IPS-18a (cell line): ENCODE results near the gene KIF25.

ENCODE experiments used
- H3K27ac ChIP-seq: one replicate; pipeline ENCODE4 v1.5.1; 2013; ENCODE audit warnings: low read length
- H3K27me3 ChIP-seq: one replicate; pipeline ENCODE4 v1.6.1; 2013; ENCODE audit warnings: mild to moderate bottlenecking, low read length; ENCODE audit not compliant: control insufficient read depth, insufficient read depth
- H3K36me3 ChIP-seq: one replicate; pipeline ENCODE4 v1.6.1; 2013; ENCODE audit warnings: low read depth, low read length; ENCODE audit not compliant: control insufficient read depth
- H3K4me1 ChIP-seq: one replicate; pipeline ENCODE4 v1.6.1; 2013; ENCODE audit warnings: low read depth, low read length; ENCODE audit not compliant: control insufficient read depth
- H3K4me3 ChIP-seq: one replicate; pipeline ENCODE4 v1.5.1; 2013; ENCODE audit warnings: low read length
- H3K9ac ChIP-seq: one replicate; pipeline ENCODE4 v1.6.1; 2013; ENCODE audit warnings: mild to moderate bottlenecking, low read length, moderate library complexity
- H3K9me3 ChIP-seq: one replicate; pipeline ENCODE4 v1.6.1; 2013; ENCODE audit warnings: low read depth, low read length; ENCODE audit not compliant: control insufficient read depth

Gene KIF25

GRCh38 chr6:167960579-167960978 is 36.9 kb upstream of the KIF25 start:
- H3K9me3 ChIP-seq = no peaks in the 10 kb centered on the region
- H3K9ac ChIP-seq = no peak overlapping the region
- peaks cover 47% of the 10 kb centered on the region for H3K36me3 ChIP-seq
- no peak overlapping the region for H3K4me3 ChIP-seq
- H3K27me3 ChIP-seq = no peaks in the 10 kb centered on the region
- no peak overlapping the region for H3K27ac ChIP-seq
- no peaks in the 10 kb centered on the region for H3K4me1 ChIP-seq

DNA sequence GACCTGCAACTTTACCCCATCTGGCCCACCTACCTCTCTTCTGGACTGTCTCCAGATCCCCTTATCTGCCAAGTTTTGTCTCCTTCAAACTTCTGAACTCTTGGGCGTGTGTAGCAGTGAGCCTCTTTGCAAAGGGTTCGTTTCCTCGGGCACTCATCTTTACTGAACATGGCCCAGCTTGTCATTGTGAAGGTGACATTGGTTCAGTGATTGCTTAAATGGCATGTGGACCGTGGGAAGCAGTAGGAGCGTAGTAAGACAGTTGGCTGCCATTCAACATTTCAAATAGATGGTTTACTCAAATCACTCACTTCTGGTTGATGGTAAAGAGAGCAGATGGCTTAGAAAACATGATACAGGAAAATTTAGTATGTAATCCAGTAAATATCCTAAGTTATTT is 34.8 kb upstream of the KIF25 start:
- Histone ChIP-seq H3K9ac (no peak overlapping the region), H3K27me3 (no peaks in the 10 kb centered on the region), H3K36me3 (peaks cover 49% of the 10 kb centered on the region), H3K9me3 (no peaks in the 10 kb centered on the region), H3K27ac (no peak overlapping the region), H3K4me1 (no peaks in the 10 kb centered on the region), H3K4me3 (no peak overlapping the region)

DNA sequence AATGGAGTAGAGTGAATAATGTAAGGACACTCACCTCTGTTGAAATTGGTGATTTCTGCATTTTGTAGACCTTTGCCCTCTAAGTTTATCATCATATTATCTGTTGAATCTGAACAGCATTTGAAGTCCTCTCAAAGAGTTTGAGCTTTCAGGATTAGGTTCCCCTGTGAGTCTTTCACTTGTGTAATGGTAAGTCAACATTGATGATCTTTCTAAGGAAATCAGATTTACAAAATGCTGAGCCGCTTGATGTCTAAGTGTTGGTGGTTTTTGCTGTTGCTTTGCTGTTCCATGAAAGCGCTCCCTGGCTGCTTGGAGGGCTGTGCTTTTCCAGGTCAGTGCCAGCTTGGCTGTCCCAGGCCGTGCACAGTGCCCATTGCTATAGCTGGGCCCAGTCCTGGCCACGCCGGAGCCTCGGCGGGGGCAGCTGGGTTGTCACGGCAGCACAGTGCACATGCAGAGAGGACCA is 33.8 kb upstream of the KIF25 start:
- Histone ChIP-seq H3K4me1 (no peaks in the 10 kb centered on the region), H3K4me3 (no peak overlapping the region), H3K9ac (no peak overlapping the region), H3K9me3 (no peaks in the 10 kb centered on the region), H3K27me3 (no peaks in the 10 kb centered on the region), H3K27ac (no peak overlapping the region), H3K36me3 (peaks cover 56% of the 10 kb centered on the region)

DNA sequence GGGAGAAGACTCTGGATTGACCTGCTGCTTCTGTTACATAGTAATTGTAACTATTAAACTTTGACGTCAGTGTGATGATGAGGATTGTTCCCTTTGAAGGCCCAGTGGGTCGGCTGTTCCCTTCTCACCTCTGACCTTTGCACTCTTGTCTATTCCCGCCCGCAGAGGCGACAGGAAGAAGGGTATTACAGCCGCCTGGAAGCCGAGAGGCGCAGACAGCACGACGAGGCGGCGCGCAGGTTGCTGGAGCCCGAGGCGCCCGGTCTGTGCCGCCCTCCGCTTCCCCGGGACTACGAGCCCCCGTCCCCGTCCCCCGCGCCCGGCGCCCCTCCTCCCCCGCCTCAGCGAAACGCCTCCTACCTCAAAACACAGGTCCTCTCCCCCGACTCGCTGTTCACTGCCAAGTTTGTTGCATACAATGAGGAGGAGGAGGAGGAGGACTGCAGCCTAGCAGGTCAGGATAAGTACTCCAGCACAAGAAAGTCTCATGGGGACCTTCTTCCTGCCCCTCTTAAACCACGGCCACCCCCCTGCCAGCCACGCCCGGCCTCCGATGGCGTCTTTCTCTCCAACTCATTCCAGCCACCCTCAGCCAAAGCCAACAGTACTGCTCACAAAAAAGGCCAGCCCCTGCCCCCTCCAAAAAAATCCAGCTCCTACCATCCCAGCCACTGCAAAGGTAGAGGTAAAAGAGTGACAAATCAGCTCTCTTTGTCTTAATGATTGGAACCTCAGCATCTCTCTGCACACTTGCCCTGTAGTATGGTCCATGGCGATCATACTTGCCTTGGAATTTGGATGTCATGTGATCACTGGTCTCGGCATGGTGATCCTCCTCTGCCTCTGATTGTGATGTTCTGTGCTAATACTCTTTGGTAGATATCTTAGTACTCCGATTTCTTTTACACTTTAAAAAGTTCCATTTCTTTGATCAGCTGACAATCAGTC is 31.6 kb upstream of the KIF25 start:
- no peak overlapping the region for H3K4me3 ChIP-seq
- no peaks in the 10 kb centered on the region for H3K4me1 ChIP-seq
- no peak overlapping the region for H3K27ac ChIP-seq
- H3K9ac ChIP-seq = no peak overlapping the region
- peaks cover 74% of the 10 kb centered on the region for H3K36me3 ChIP-seq
- H3K9me3 ChIP-seq = no peaks in the 10 kb centered on the region
- no peaks in the 10 kb centered on the region for H3K27me3 ChIP-seq

- no peak overlapping the region for H3K27ac ChIP-seq
- peaks cover 77% of the 10 kb centered on the region for H3K36me3 ChIP-seq
- H3K9ac ChIP-seq = no peak overlapping the region
- no peaks in the 10 kb centered on the region for H3K9me3 ChIP-seq
- H3K4me3 ChIP-seq = no peak overlapping the region
- no peaks in the 10 kb centered on the region for H3K27me3 ChIP-seq
- no peaks in the 10 kb centered on the region for H3K4me1 ChIP-seq
Measured at GRCh38 chr6:167966540-167966905, 30.9 kb upstream of the KIF25 start.

DNA sequence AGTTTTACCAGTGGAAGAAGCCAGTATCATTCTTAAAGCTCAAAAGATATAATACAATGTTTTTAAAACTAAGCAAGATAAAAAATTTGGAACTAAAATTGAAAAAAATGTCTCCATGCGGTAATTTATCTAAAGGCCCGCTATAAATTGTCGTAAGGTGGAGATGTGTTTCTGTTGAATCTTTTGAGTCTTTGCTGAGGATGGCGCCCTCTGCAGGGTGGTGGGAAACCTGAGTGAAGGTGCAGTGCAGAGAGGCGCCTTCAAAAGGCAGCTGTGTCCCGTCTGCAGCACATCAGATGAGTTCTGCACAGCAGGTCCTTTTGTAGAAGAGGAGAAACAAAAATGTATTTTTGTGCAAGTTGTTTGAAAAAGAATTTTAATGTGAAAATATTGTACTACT is 29.4 kb upstream of the KIF25 start:
- no peaks in the 10 kb centered on the region for H3K9me3 ChIP-seq
- H3K4me3 ChIP-seq = no peak overlapping the region

DNA sequence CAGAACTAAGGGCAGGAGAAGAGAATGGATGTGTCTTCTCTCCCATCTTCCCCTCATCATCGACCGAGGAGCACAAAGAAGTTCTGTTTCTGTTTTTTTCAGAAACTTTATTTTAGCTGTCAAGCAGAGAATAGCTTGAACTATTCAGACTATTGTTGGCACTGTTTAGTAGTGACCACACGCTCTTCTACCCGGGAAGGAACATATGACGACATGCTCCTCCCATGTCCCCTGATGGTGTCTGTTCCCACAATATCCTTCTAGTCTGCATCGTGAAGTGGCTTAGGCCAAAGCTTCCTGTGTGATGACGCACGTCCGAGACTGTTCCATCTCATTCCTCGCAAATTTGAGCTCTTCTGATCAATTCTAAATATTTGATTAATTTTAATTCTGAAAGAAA is 27.2 kb upstream of the KIF25 start:
- Histone ChIP-seq H3K4me1 (peaks cover 18% of the 10 kb centered on the region), H3K27me3 (no peaks in the 10 kb centered on the region), H3K27ac (no peak overlapping the region), H3K36me3 (peaks cover 48% of the 10 kb centered on the region), H3K9ac (no peak overlapping the region), H3K9me3 (no peaks in the 10 kb centered on the region), H3K4me3 (no peak overlapping the region)

More for the DNA sequence above, 29.4 kb upstream of the KIF25 start:
- peaks cover 67% of the 10 kb centered on the region for H3K36me3 ChIP-seq
- no peaks in the 10 kb centered on the region for H3K27me3 ChIP-seq
- H3K9ac ChIP-seq = no peak overlapping the region
- H3K27ac ChIP-seq = no peak overlapping the region
- peaks cover 7% of the 10 kb centered on the region for H3K4me1 ChIP-seq

DNA sequence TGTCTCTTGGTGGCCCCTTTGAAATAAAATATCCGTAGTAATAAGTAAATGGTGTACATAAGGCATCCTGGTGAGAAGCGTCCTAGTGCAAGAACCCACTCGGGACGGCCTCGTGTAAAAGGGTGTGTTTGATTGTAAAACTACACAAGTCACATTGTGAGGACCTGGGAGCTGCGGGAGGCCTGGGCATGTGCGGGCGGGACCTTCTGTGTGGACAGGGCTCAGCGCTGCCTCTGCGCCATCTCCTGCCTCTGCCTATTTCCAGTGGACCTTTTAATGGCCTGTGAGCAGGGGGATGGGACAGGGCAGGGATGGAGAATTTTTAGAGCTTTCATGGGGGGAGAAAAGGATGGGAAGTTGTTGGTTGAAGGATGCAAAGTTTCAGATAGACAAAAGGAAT is 25.3 kb upstream of the KIF25 start:
- Histone ChIP-seq H3K27ac (no peak overlapping the region), H3K4me3 (no peak overlapping the region), H3K9me3 (no peaks in the 10 kb centered on the region), H3K27me3 (no peaks in the 10 kb centered on the region), H3K36me3 (peaks cover 32% of the 10 kb centered on the region), H3K9ac (no peak overlapping the region), H3K4me1 (peaks cover 18% of the 10 kb centered on the region)

DNA sequence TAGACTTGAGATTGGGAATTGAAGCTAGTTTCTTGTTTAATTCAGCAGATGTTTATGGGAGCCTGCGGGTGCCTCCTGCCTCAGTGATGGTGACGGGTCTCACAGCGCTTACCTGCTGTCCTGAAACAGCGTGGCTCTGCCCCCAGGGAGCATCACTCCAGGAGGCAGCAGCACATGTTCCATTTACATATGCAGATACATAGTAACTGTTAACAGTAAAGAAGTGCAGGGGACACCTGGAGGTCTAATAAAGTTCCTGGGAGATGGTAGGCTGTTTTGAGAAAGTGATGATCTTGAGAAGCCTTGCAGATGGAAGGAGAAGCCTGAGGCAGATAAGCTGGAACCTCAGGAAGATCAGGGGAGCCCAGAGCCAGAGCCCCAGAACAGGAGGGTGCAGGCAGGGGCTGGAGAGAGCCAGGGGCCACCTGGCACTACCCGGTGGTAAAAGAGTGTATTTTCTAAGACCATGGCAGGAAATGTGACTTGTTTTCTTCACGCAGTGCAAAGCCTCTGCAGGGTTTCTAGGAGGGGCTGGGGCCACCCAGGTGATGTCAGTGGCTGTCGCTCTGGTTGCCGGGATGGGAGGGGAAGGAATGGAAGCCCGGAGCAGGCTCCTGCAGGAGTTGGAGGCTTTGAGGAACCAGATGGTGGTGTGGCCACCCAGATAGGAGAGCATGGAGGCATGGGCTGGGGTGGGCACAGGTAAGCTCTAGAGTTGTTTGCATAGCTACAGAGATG is 24.2 kb upstream of the KIF25 start:
- Histone ChIP-seq H3K9ac (no peak overlapping the region), H3K36me3 (peaks cover 24% of the 10 kb centered on the region), H3K4me1 (peaks cover 18% of the 10 kb centered on the region), H3K9me3 (no peaks in the 10 kb centered on the region), H3K27me3 (no peaks in the 10 kb centered on the region), H3K4me3 (no peak overlapping the region), H3K27ac (no peak overlapping the region)

DNA sequence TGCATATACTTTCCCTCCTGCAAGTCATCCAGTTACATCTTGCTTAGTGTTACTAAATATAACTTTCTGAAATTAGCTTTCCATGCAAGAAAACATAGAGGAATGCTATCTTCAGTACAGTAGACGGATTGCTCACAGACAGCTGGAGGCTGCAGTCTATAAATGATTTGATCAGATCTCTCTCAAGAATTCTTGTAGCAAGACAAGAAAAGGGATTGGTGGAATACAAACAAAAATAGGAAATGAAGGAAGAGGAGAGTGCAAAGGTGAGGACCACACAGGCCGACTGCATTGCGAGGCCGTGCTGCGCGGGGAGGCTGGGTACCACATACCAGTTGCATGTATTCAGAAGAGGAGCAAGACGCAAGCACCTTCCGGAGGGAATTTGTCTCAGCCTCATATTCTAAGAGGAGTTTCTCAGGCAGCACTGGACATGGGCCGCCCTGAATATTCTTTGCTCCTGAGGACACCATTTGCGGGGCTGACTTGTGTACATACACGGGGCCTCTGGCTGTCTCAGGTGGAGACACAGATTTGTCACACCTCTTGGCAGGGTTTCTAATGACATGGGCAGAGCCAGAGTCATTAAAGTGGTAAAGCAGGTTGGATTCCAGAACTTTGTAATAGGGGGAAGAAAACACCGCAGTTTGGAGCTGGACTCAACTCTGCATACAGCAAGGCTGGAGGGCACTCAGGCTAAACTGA is 22.7 kb upstream of the KIF25 start:
- Histone ChIP-seq H3K9ac (no peak overlapping the region), H3K9me3 (no peaks in the 10 kb centered on the region), H3K27me3 (no peaks in the 10 kb centered on the region), H3K27ac (no peak overlapping the region), H3K4me1 (peaks cover 18% of the 10 kb centered on the region), H3K36me3 (peaks cover 10% of the 10 kb centered on the region), H3K4me3 (no peak overlapping the region)

GRCh38 chr6:167975458-167975857 is 22.0 kb upstream of the KIF25 start:
- Histone ChIP-seq H3K27me3 (no peaks in the 10 kb centered on the region), H3K36me3 (peaks cover 4% of the 10 kb centered on the region), H3K27ac (no peak overlapping the region), H3K4me1 (peaks cover 18% of the 10 kb centered on the region), H3K4me3 (no peak overlapping the region), H3K9ac (no peak overlapping the region), H3K9me3 (no peaks in the 10 kb centered on the region)
